Measurements from ENCODE around the gene HDAC10. TPM values are rescaled to one million over a fixed set of nuclear protein-coding genes. Genes with fewer than 3 reads are reported as not detected.
A peak's percentile ranks its signal among the peaks of the same experiment; 100 is the strongest.
"Not testable (repeated sequence)": the region's sequence is repeated elsewhere in the genome, so short reads cannot be mapped to it uniquely, and the experiment has no call there.

The HDAC10 gene
- total RNA-seq, 1 experiment from 2014 or later: 15.4 TPM

- Histone ChIP-seq H3K4me3 (no peak overlapping the region), H3K27ac (no peak overlapping the region), H3K36me3 (peaks cover 79% of the 10 kb centered on the region), H3K9me3 (replicated peaks) (no peaks in the 10 kb centered on the region), H3K4me1 (replicated peaks) (no peaks in the 10 kb centered on the region; the same call in 1 of the 2 replicates), H3K27me3 (replicated peaks) (no peaks in the 10 kb centered on the region)
- peak; percentile 44 to 71 for DNase-seq (ENCODE audit: low read depth in 1 of 2, low spot score in 2 of 2)
Measured at GRCh38 chr22:50209893-50210292, 41.2 kb downstream of the HDAC10 start.

DNA sequence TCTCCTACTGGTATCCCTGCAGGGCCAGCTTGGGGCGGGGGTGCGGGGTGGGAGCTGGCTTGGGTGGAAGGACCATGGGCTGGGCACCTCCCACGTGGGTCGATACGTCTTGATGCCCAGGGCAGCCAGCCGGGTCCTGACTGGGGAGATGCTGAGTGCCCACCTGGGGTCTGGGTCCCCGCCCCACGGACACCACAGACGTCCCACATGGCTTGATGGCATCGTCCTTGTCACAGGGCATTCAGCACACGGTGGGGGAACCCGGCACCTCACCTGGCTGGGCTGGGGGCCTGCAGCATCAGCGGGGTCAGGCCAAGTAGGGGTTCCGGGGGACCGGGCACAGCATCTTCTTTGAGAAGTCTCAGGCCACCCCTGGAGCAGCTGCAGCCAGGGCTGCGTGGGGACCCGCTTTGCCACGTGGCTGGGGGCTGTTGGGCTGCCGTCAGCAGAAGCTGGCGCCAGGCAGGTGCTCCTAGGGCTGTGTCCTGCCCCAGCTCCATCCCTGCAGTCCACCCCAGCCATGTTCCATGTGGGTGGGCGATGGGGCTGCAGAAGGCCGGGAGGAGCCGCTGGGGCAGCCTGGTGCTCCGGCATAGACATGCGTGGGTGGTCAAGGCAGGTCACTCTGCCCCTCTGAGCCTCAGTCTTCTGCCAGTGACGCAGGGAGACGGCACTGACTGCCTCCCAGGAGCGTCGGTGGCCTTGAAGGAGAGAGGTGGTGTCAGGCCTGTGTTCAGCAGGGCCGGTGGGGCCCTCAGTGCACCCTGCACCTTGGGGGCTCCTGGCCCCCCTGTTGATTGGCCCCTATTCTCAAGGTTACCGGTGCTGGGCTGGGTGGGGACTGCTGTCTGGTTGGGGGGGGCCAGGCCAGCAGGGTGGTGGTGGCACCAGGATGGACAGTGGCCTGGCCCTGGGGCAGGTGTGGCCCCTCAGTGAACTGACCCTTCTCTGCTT is 41.8 kb downstream of the HDAC10 start:
- no peak overlapping the region for H3K27ac ChIP-seq
- no peak for DNase-seq (ENCODE audit: low read depth in 1 of 2, low spot score in 2 of 2)
- H3K36me3 ChIP-seq: peaks cover 78% of the 10 kb centered on the region
- no peaks in the 10 kb centered on the region; the same call in 1 of the 2 replicates for H3K4me1 ChIP-seq (replicated peaks)
- no peaks in the 10 kb centered on the region for H3K9me3 ChIP-seq (replicated peaks)
- no peak overlapping the region for H3K4me3 ChIP-seq
- no peaks in the 10 kb centered on the region for H3K27me3 ChIP-seq (replicated peaks)

- H3K36me3 ChIP-seq: peaks cover 78% of the 10 kb centered on the region
- H3K27ac ChIP-seq: no peak overlapping the region
- peaks cover 3% of the 10 kb centered on the region; the same call in 1 of the 2 replicates for H3K9me3 ChIP-seq (replicated peaks)
- DNase-seq (ENCODE audit: low read depth in 1 of 2, low spot score in 2 of 2): no peak
- no peak overlapping the region for H3K4me3 ChIP-seq
- H3K4me1 ChIP-seq (replicated peaks): no peaks in the 10 kb centered on the region; the same call in 1 of the 2 replicates
- no peaks in the 10 kb centered on the region for H3K27me3 ChIP-seq (replicated peaks)
Measured at GRCh38 chr22:50208430-50208938, 42.6 kb downstream of the HDAC10 start.

DNA sequence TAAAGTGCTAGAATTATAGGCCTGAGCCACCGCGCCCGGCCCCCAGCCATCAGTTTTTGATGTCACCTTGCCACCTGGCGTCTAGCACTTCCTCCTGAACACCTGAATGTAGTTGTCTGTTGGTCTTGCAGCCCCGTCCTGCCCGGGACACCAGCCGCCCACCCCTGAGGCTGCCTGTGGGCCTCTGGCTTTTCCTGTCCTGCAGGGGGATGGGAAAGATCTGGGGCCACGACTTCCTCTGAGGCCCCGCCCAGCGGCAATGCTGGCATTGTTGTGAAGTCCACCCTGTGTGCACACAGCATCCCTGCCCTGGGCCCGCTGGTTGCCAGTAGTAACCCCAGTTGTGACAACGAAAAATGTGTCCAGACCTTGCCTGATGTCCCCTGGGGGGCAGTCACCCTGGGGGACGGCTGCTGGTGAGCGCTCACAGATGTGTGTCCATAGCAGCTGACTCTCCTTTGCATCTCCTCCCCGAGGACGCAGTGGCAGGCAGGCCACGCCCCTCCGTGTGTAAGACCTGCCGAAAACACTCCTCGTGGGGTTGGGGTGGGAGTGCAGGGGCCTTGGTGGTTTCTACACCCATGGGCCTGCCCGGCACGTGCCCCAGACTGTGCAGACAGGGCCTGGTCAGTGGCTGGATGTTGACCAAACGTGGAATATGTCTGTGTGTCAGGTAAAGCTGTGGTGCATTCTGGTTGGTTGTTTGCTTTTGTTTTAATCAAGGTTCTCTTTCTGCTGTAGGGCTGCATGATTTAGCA is 43.5 kb downstream of the HDAC10 start:
- H3K4me3 ChIP-seq: no peak overlapping the region
- no peak for DNase-seq (ENCODE audit: low read depth in 1 of 2, low spot score in 2 of 2)
- peaks cover 79% of the 10 kb centered on the region for H3K36me3 ChIP-seq
- peaks cover 7% of the 10 kb centered on the region; the same call in 1 of the 2 replicates for H3K9me3 ChIP-seq (replicated peaks)
- no peaks in the 10 kb centered on the region for H3K27me3 ChIP-seq (replicated peaks)
- H3K27ac ChIP-seq: no peak overlapping the region
- H3K4me1 ChIP-seq (replicated peaks): no peaks in the 10 kb centered on the region; the same call in 1 of the 2 replicates

DNA sequence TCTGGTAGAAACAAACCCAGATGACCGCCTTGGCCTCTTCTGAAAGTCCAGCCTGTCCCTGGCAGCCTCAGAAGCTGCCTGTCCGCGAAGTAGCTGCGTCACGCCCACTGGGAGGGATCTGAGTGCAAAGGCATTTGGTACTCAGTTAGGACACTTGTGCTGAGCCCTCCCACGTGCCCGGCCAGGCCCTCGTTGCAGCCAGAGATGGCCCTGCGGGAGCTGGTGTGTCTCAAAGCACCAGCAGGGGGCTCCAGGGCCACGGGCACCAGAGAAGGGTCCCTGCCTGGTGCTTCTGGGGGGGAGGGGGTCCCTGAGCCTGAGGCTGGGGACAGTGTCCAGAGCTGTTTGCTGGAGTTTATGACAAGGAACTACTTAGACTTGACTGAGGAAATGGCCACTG is 44.5 kb downstream of the HDAC10 start:
- Histone ChIP-seq H3K4me1 (replicated peaks) (peaks cover 7% of the 10 kb centered on the region), H3K4me3 (no peak overlapping the region), H3K27me3 (replicated peaks) (no peaks in the 10 kb centered on the region), H3K9me3 (replicated peaks) (peaks cover 7% of the 10 kb centered on the region; the same call in 1 of the 2 replicates), H3K27ac (no peak overlapping the region), H3K36me3 (peaks cover 76% of the 10 kb centered on the region)
- no peak for DNase-seq (ENCODE audit: low read depth in 1 of 2, low spot score in 2 of 2)

- Histone ChIP-seq H3K27ac (no peak overlapping the region), H3K4me3 (no peak overlapping the region), H3K4me1 (replicated peaks) (peaks cover 11% of the 10 kb centered on the region), H3K36me3 (peaks cover 77% of the 10 kb centered on the region), H3K27me3 (replicated peaks) (no peaks in the 10 kb centered on the region), H3K9me3 (replicated peaks) (peaks cover 7% of the 10 kb centered on the region; the same call in 1 of the 2 replicates)
- no peak for DNase-seq (ENCODE audit: low read depth in 1 of 2, low spot score in 2 of 2)
Measured at GRCh38 chr22:50205781-50206569, 45.1 kb downstream of the HDAC10 start.

GRCh38 chr22:50204998-50205397 is 46.1 kb downstream of the HDAC10 start:
- DNase-seq (ENCODE audit: low read depth in 1 of 2, low spot score in 2 of 2); H3K27me3 ChIP-seq (replicated peaks); H3K27ac ChIP-seq: not testable (repeated sequence)

GRCh38 chr22:50204571-50204970 is 46.5 kb downstream of the HDAC10 start:
- H3K27me3 ChIP-seq (replicated peaks): no peaks in the 10 kb centered on the region
- H3K9me3 ChIP-seq (replicated peaks): peaks cover 7% of the 10 kb centered on the region; the same call in 1 of the 2 replicates
- H3K4me3 ChIP-seq: no peak overlapping the region
- peaks cover 68% of the 10 kb centered on the region for H3K36me3 ChIP-seq
- peaks cover 19% of the 10 kb centered on the region for H3K4me1 ChIP-seq (replicated peaks)
- no peak overlapping the region for H3K27ac ChIP-seq
- DNase-seq (ENCODE audit: low read depth in 1 of 2, low spot score in 2 of 2): no peak

More at GRCh38 chr22:50204998-50205397, 46.1 kb downstream of the HDAC10 start:
- not testable (repeated sequence) for H3K9me3 ChIP-seq (replicated peaks); H3K4me3 ChIP-seq
- H3K36me3 ChIP-seq: peaks cover 70% of the 10 kb centered on the region
- peaks cover 16% of the 10 kb centered on the region for H3K4me1 ChIP-seq (replicated peaks)

GRCh38 chr22:50203288-50203687 is 47.8 kb downstream of the HDAC10 start:
- Histone ChIP-seq H3K27me3 (replicated peaks) (no peaks in the 10 kb centered on the region), H3K4me3 (no peak overlapping the region), H3K27ac (no peak overlapping the region), H3K36me3 (peaks cover 64% of the 10 kb centered on the region), H3K9me3 (replicated peaks) (peaks cover 7% of the 10 kb centered on the region; the same call in 1 of the 2 replicates), H3K4me1 (replicated peaks) (peaks cover 19% of the 10 kb centered on the region)
- DNase-seq (ENCODE audit: low read depth in 1 of 2, low spot score in 2 of 2): no peak

GRCh38 chr22:50202130-50202666 is 48.9 kb downstream of the HDAC10 start:
- Histone ChIP-seq H3K4me1 (replicated peaks) (peaks cover 19% of the 10 kb centered on the region), H3K36me3 (peaks cover 63% of the 10 kb centered on the region), H3K27me3 (replicated peaks) (no peaks in the 10 kb centered on the region), H3K9me3 (replicated peaks) (peaks cover 7% of the 10 kb centered on the region; the same call in 1 of the 2 replicates), H3K4me3 (peak overlapping the region; percentile 98), H3K27ac (no peak overlapping the region)
- DNase-seq (ENCODE audit: low read depth in 1 of 2, low spot score in 2 of 2): no peak

DNA sequence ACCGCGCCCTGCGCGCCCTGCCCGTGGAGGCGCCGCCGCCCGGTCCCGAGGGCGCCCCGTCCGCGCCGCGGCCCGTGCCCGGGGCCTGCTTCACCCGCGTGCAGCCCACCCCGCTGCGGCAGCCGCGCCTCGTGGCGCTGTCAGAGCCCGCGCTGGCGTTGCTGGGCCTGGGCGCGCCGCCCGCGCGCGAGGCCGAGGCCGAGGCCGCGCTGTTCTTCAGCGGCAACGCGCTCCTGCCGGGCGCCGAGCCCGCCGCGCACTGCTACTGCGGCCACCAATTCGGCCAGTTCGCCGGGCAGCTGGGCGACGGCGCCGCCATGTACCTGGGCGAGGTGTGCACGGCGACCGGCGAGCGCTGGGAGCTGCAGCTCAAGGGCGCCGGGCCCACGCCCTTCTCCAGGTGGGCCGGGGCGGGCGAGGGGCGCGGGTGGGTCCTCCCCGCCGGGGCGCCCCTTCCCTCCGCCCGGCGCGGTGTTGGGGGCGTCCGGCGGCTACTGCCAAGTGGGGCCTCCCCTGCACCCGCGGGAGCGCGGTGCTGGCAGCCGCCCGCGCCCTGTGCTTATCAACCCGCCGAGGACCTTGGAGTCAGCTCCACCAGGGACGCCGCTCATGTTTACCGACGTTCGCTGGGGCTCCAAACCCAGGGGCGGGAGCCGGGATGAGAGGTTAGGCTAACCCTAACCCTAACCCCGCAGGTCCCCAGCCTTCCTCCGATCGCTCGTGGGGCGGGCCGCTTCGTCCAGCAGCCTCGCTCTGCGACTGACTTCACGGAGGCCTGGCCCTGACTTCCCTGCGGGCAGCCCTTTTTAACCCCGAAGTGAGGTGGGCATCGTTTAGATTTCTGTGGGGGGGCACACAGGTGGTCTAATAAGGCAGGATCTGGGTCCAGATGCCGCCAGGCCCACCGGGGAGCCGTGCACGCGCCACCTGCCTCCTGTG is 49.6 kb downstream of the HDAC10 start:
- no peak for DNase-seq (ENCODE audit: low read depth in 1 of 2, low spot score in 2 of 2)
- peaks cover 61% of the 10 kb centered on the region for H3K36me3 ChIP-seq
- peak overlapping the region; percentile 98 for H3K4me3 ChIP-seq
- no peak overlapping the region for H3K27ac ChIP-seq
- H3K4me1 ChIP-seq (replicated peaks): peaks cover 19% of the 10 kb centered on the region
- H3K9me3 ChIP-seq (replicated peaks): peaks cover 7% of the 10 kb centered on the region; the same call in 1 of the 2 replicates
- no peaks in the 10 kb centered on the region for H3K27me3 ChIP-seq (replicated peaks)

Data from SJSA1 (cell line).